GM20000 (cell line): ENCODE measurements around the gene TNXB.
"Not testable (repeated sequence)": the region's sequence is repeated elsewhere in the genome, so short reads cannot be mapped to it uniquely, and the experiment has no call there.

Experiments used
- DNase-seq: peaks from one replicate; pipeline ENCODE4 v3.0.0; 2012; ENCODE audit warnings: low spot score
- TF ChIP-seq, protein P1 (sequence below): IDR thresholded peaks from 2 replicates; pipeline ENCODE4 v1.5.1; 2012; ENCODE audit warnings: mild to moderate bottlenecking, control low read depth; ENCODE audit errors: extremely low read depth, missing control alignments

Gene TNXB

GRCh38 chr6:32047855-32048766, 61.0 kb downstream of the TNXB start:
- DNase-seq: peak; percentile 84
- TF ChIP-seq, protein P1, sequence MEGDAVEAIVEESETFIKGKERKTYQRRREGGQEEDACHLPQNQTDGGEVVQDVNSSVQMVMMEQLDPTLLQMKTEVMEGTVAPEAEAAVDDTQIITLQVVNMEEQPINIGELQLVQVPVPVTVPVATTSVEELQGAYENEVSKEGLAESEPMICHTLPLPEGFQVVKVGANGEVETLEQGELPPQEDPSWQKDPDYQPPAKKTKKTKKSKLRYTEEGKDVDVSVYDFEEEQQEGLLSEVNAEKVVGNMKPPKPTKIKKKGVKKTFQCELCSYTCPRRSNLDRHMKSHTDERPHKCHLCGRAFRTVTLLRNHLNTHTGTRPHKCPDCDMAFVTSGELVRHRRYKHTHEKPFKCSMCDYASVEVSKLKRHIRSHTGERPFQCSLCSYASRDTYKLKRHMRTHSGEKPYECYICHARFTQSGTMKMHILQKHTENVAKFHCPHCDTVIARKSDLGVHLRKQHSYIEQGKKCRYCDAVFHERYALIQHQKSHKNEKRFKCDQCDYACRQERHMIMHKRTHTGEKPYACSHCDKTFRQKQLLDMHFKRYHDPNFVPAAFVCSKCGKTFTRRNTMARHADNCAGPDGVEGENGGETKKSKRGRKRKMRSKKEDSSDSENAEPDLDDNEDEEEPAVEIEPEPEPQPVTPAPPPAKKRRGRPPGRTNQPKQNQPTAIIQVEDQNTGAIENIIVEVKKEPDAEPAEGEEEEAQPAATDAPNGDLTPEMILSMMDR: peak; percentile 92

- TF ChIP-seq, protein P1: no peak
- no peak for DNase-seq
These were observed 61.6 kb downstream of the TNXB start for GRCh38 chr6:32047539-32047854.

DNA sequence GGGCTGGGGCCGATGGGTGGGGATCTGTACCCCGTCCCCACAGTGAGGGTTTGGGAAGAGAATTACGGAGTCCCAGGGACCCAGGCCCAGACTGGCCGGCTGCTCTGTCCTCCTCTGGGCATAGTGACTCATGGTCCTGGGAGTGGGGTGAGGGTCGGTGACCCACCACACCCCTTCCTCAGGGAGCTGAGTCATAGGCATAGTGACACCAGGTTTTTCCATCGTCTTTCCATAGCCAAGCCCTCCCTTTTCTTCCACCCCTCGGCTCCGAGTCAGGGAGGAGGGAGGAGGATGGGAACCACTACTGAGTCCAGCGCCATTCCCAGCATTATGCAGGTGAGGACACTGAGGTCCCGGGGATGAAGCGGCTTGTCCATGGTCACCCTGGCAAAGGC, 62.1 kb downstream of the TNXB start:
- TF ChIP-seq, protein P1: no peak
- DNase-seq: no peak

DNA sequence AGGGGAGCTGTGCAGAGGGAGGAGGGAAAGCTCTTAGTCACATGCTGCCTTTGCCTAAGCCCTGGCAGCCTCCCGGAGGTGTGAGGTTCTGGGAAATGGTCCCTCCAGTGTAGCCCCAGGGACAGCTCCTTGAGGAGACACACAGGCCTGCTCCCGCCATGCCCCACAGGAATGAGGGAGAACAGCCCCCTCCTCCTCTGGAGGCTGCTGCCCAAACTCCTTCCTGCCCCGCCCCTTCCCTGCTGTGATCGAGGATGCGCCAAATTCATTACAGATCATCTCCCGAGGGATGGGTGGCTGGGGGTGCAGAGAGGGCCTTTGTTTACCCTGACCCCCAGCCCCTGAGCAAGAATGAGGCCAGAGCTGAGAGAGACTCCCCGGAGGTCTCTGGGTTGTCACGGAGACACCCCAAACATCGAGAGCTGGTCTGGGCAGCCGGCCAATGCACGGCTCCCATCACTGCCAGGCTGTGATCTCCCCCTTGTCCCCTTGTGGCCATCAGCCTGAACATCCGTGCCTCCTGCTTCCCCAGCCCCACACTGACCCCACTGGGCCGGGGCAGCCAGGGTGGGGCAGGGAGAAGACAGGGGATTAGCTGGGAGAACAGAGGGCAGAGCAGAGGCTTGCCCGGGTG, 62.6 kb downstream of the TNXB start:
- no peak for DNase-seq

DNA sequence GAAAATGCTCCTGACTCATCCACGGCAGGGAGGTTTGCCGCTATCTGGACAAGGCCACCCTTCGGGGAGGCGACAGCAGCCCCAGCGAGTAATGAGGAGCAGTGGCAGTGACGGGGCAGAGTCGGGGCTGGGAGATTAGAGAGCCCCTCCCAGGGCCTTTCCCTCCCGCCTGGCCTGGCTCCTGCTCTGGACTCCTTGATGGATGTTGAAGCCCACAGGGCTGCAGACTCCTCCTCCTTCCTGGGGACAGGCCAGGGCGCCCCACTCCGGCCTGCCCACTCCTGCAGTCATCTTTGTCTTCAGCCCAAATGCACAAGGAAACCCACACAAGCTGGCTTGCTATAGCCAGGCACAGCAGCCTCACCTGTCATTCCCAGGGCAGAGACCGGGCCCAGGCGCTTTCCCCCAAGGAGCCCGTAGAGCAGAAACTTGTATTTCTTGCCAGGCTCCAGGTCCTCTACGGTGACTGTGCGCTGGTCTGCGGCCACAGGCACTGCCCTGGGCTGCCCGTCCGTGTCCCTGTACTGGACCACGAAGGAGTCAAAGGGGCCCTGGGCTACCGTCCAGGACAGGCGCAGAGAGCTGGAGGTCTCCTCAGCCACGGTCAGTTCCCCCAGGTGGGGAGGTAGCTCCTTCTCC, 63.2 kb downstream of the TNXB start:
- DNase-seq: no peak
- TF ChIP-seq, protein P1: no peak

More for the DNA sequence above, 62.6 kb downstream of the TNXB start:
- TF ChIP-seq, protein P1: no peak

DNA sequence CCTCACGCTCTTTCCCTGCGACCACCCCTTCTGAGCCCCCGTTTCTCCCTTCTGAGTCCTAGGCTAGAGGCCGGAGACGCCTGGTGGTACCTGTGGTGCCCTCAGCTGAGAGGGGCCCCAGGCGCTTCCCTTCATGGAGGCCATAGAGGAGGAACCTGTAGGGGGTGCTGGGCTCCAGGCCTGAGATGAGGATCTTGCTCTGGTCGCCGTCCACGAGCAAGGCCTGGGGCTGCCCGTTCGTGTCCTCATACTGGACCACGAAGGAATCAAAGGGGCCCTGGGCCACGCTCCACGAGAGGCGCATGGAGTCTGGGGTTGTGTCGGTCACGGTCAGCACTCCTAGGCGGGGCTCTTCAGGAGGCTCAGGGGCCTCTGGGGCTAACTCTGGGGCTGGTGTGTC, 64.2 kb downstream of the TNXB start:
- not testable (repeated sequence) for DNase-seq

DNA sequence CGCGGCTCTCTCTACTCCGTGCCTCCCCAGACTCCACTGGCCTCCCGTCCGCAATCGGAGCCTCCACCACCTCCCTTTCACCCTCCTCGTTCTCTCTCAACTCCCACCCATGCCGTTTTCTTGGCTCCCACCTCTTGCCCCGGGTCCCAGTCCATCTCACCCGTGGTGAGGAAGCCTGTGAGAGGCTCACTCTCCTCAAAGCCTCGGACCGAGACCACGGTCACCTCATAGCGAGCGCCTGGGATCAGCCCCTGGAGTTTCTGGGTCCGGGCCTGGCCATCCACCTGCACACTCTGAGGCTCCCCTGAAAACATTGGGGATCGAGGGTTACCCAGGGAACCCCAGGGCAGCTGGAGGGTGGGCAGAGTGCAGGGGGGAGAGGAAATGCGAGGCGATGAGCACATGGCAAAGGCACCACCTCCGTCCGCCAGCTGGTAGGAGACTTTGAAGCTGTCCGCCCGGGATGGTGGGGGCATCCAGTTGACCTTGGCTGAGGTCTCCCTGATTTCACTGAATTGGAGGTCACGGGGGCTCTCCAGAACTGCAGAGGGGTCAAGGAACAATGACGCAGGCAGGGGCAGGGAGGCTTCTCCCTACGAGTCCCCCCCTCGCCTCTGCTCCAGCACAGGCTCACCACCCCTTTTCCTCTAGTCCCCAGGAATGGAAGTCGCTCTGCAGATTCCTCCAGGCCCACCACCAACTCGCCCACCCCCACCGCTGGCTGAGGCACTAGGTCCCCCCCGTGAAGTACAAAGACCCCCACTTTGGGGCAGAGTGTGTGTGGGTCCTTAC, 65.4 kb downstream of the TNXB start:
- DNase-seq: not testable (repeated sequence)

DNA sequence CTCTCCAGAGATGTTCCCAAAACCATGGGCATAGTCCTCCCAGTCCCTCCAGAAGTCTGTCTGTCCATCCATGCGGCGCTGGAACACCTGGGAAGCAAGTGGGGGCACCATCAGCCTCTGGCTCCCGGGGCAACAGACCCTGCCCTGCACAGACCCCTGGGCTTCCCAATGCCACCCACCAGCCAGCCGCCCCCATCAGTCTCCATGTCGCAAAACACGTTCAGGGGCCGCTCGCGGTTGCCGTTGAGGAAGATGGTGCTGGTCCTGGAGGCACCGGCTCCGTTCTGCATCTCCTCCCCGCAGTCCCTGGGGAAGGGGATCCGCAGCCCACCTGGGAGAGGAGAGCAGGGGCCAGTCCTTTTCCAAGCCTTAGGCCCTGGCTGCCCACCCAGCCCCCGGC, 66.9 kb downstream of the TNXB start:
- not testable (repeated sequence) for DNase-seq

GRCh38 chr6:32041385-32041784, 67.8 kb downstream of the TNXB start:
- DNase-seq: not testable (repeated sequence)

DNA sequence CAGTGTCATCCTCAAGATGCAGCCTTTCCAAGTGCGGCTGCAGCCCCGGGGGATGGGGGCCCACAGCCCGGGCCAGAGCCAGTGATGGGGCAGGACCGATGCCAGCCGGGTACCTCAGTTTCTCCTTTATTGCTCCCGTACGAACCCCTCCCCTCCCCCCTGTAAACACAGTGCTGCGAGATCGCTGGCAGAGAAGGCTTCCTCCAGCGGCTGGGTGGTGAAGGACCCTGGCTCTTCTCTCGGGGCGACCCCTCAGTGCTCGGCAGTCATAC, 68.2 kb downstream of the TNXB start:
- DNase-seq: not testable (repeated sequence)

DNA sequence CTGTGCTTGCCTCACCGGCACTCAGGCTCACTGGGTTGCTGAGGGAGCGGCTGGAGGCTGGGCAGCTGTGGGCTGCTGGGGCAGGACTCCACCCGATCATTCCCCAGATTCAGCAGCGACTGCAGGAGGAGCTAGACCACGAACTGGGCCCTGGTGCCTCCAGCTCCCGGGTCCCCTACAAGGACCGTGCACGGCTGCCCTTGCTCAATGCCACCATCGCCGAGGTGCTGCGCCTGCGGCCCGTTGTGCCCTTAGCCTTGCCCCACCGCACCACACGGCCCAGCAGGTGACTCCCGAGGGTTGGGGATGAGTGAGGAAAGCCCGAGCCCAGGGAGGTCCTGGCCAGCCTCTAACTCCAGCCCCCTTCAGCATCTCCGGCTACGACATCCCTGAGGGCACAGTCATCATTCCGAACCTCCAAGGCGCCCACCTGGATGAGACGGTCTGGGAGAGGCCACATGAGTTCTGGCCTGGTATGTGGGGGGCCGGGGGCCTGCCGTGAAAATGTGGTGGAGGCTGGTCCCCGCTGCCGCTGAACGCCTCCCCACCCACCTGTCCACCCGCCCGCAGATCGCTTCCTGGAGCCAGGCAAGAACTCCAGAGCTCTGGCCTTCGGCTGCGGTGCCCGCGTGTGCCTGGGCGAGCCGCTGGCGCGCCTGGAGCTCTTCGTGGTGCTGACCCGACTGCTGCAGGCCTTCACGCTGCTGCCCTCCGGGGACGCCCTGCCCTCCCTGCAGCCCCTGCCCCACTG, 68.7 kb downstream of the TNXB start:
- not testable (repeated sequence) for DNase-seq

- DNase-seq: not testable (repeated sequence)
These were observed 69.5 kb downstream of the TNXB start for GRCh38 chr6:32039321-32040274.
